H54 (cell line): ENCODE data around the gene TSC2.

Source experiments
- DNase-seq: peaks from one replicate; pipeline ENCODE4 v3.0.0; 2011; ENCODE audit warnings: low spot score, mixed read lengths; ENCODE audit not compliant: insufficient read length
- FAIRE-seq: peaks from 3 replicates; lab custom pipeline; 2011; peaks lifted over from hg19 to GRCh38; lab: Jason Lieb, UNC
- POLR2A ChIP-seq: IDR thresholded peaks from 2 replicates; pipeline ENCODE4 v1.6.1; 2011; ENCODE audit warnings: low read depth, mild to moderate bottlenecking, low read length

TSC2 gene

GRCh38 chr16:2135770-2136490 lies 88.1 kb downstream of the TSC2 start, which contains the start of gene PKD1:
TSS of gene PKD1 (minus strand) at chr16:2135898. CDS start at chr16:2135689, 209 bp downstream.
- DNase-seq: peak; percentile 67
- peak; percentile 62 for FAIRE-seq
- peak; percentile 66; the same call in 1 of the 2 replicates for TF ChIP-seq POLR2A
